ENCODE measurements around the gene FLVCR2. TPM values are rescaled to one million over a fixed set of nuclear protein-coding genes. Genes with fewer than 3 reads are reported as not detected.
A peak's percentile ranks its signal among the peaks of the same experiment; 100 is the strongest.

Gene FLVCR2
- total and polyA plus RNA-seq, 2 of the 13 experiments (the other 11 are each of a cell fraction or from before 2014, with no cell fraction given): 9.9 to 10.5 TPM

GRCh38 chr14:75535164-75535898 is 43.1 kb upstream of the FLVCR2 start (continued):
- no peak for TF ChIP-seq MLXIP (CRISPR knock-in tag; IDR thresholded peaks at IDR 0.05; ENCODE audit: borderline replicate concordance)
- TF ChIP-seq ZNF772 (CRISPR knock-in tag; IDR thresholded peaks at IDR 0.05): no peak
- TF ChIP-seq HMG20A (CRISPR knock-in tag; IDR thresholded peaks at IDR 0.05; ENCODE audit: borderline replicate concordance): 0 out of 2 replicates have a peak, but pooled peaks have one; percentile 40
- no peak for TF ChIP-seq JUN (CRISPR knock-in tag; IDR thresholded peaks at IDR 0.05)
- TF ChIP-seq HIC2 (CRISPR knock-in tag; IDR thresholded peaks at IDR 0.05; ENCODE audit: low read depth): no peak
- TF ChIP-seq ZNF670 (CRISPR knock-in tag; IDR thresholded peaks at IDR 0.05; ENCODE audit: borderline replicate concordance): no peak
- no peak for TF ChIP-seq SRSF4 (IDR thresholded peaks at IDR 0.05; ENCODE audit: low read depth, low read length, poor library complexity, severe bottlenecking)
- no peak for TF ChIP-seq ZNF235 (CRISPR knock-in tag; IDR thresholded peaks at IDR 0.05; ENCODE audit: borderline replicate concordance)
- TF ChIP-seq PCBP1 (IDR thresholded peaks at IDR 0.05; ENCODE audit: borderline replicate concordance, low read depth, low read length): no peak
- TF ChIP-seq IKZF5 (CRISPR knock-in tag; IDR thresholded peaks at IDR 0.05): no peak
- TF ChIP-seq TSC22D2 (CRISPR knock-in tag; IDR thresholded peaks at IDR 0.05; ENCODE audit: borderline replicate concordance): no peak
- no peak for TF ChIP-seq REPIN1 (CRISPR knock-in tag; IDR thresholded peaks at IDR 0.05; ENCODE audit: borderline replicate concordance, low read depth)
- no peak for TF ChIP-seq THAP8 (CRISPR knock-in tag; IDR thresholded peaks at IDR 0.05; ENCODE audit: borderline replicate concordance)
- no peak for TF ChIP-seq SP140L (CRISPR knock-in tag; IDR thresholded peaks at IDR 0.05; ENCODE audit: borderline replicate concordance)
- TF ChIP-seq TFDP2 (CRISPR knock-in tag; IDR thresholded peaks at IDR 0.05): no peak
- TF ChIP-seq ZNF770 (CRISPR knock-in tag; IDR thresholded peaks at IDR 0.05): peak; percentile 82
- no peak for TF ChIP-seq KLF13 (CRISPR knock-in tag; IDR thresholded peaks at IDR 0.05)
- no peak for TF ChIP-seq ZSCAN22 (CRISPR knock-in tag; IDR thresholded peaks at IDR 0.05)

All from HepG2 (cell line).